Panc1 (cell line): ENCODE data around the gene UGT2A2. TPM values are rescaled to one million over a fixed set of nuclear protein-coding genes. Genes with fewer than 3 reads are reported as not detected.

Experiments used
- ATAC-seq: fragments of 200-7000 bp; cut with Tn5 transposase; 2 replicates; pipeline ENCODE4 v1.9.1; 2020; ENCODE audit warnings: mild to moderate bottlenecking, moderate library complexity
- BruUV-seq: library from RNA; stranded (reverse); fragments of 400-500 nt; replicated peaks from 2 replicates; lab custom pipeline; 2021; lab: Mats Ljungman, UMichigan
- CTCF ChIA-PET: fragments of 300-600 bp; sonication (Branson Sonifier 250); formaldehyde crosslinking; loops from one replicate; lab custom pipeline; 2022; ENCODE audit warnings: antibody characterized with exemption; lab: Charles Lee
- POLR2A ChIA-PET: fragments of 300-600 bp; sonication (Branson Sonifier 250); formaldehyde crosslinking; loops from one replicate; lab custom pipeline; 2022; ENCODE audit warnings: antibody characterized with exemption; lab: Charles Lee
- DNase-seq: peaks from one replicate; pipeline ENCODE4 v3.0.0-alpha.2; 2010; ENCODE audit warnings: low read depth, low spot score
- H3K27ac ChIP-seq: 2 replicates; pipeline ENCODE4 v1.5.1; 2011; ENCODE audit warnings: mild to moderate bottlenecking, low read length, inconsistent platforms
- H3K27me3 ChIP-seq: fragments of 200-500 bp; sonication (Bioruptor generic); 2 replicates; pipeline ENCODE4 v1.6.0; 2014; ENCODE audit warnings: low read length, inconsistent platforms; ENCODE audit not compliant: control insufficient read depth, insufficient read depth
- H3K36me3 ChIP-seq: fragments of 200-500 bp; sonication (Bioruptor generic); 2 replicates; pipeline ENCODE4 v1.5.1; 2014; ENCODE audit warnings: inconsistent platforms, mild to moderate bottlenecking, low read length, moderate library complexity; ENCODE audit not compliant: control insufficient read depth, insufficient read depth
- H3K4me1 ChIP-seq: 2 replicates; pipeline ENCODE4 v1.5.1; 2011; ENCODE audit warnings: inconsistent platforms, mild to moderate bottlenecking, low read length, moderate library complexity; ENCODE audit not compliant: control insufficient read depth, insufficient read depth
- H3K4me3 ChIP-seq, 2 experiments: 2 replicates each; pipeline ENCODE4 v1.5.1; 2011 to 2012; ENCODE audit warnings: low read depth in 2 of 2, low read length in 2 of 2, mild to moderate bottlenecking in 2 of 2, inconsistent platforms in 1 of 2, moderate library complexity in 1 of 2
- H3K9me3 ChIP-seq: fragments of 200-500 bp; sonication (Bioruptor generic); 2 replicates; pipeline ENCODE4 v1.5.1; 2014; ENCODE audit warnings: low read depth, mild to moderate bottlenecking, inconsistent platforms, low read length, moderate library complexity; ENCODE audit not compliant: control insufficient read depth, insufficient read depth
- POLR2AphosphoS5 ChIP-seq: IDR thresholded peaks from 2 replicates; pipeline ENCODE4 v1.6.1; 2012; ENCODE audit warnings: mild to moderate bottlenecking, low read depth, low read length, moderate library complexity
- SIN3A ChIP-seq: IDR thresholded peaks from 2 replicates; pipeline ENCODE4 v1.6.1; 2012; ENCODE audit warnings: low read depth, mild to moderate bottlenecking, low read length, moderate library complexity, borderline replicate concordance; ENCODE audit not compliant: insufficient read depth
- TCF7L2 ChIP-seq: IDR thresholded peaks from 2 replicates; pipeline ENCODE4 v1.6.1; 2011; ENCODE audit warnings: mild to moderate bottlenecking, low read depth, low read length, inconsistent platforms
- in situ Hi-C: cut with HindIII; loops from 2 replicates; pipeline ENCODE4 v1.10.0; 2016; ENCODE audit warnings: low sequenced_read_pairs, low pct_unique_long_range_greater_than_20kb
- intact Hi-C: fragments of 100-400 bp; cut with micrococcal nuclease; formaldehyde crosslinking; loops from one replicate; pipeline ENCODE4 v1.10.0; 2022; ENCODE audit not compliant: unreplicated experiment
- total RNA-seq: library from RNA; stranded (reverse); gene quantifications from one replicate; pipeline ENCODE4 v1.2.1, GENCODE V29; 2021; ENCODE audit not compliant: unreplicated experiment
- TF ChIP-seq, protein P1 (sequence below), 2 experiments: IDR thresholded peaks; 2 replicates each; pipeline ENCODE4 v1.6.1; 2011 to 2012; ENCODE audit warnings: low read depth in 2 of 2, control low read depth in 1 of 2, low read length in 1 of 2, mild to moderate bottlenecking in 1 of 2, moderate library complexity in 1 of 2; ENCODE audit not compliant: insufficient read depth in 1 of 2
- TF ChIP-seq, protein P2 (sequence below): fragments of 450-650 bp; IDR thresholded peaks from 2 replicates; pipeline ENCODE4 v1.5.1; 2017; ENCODE audit warnings: mild to moderate bottlenecking

Gene UGT2A2
- total RNA-seq, 1 experiment from 2014 or later, result not detected

DNA sequence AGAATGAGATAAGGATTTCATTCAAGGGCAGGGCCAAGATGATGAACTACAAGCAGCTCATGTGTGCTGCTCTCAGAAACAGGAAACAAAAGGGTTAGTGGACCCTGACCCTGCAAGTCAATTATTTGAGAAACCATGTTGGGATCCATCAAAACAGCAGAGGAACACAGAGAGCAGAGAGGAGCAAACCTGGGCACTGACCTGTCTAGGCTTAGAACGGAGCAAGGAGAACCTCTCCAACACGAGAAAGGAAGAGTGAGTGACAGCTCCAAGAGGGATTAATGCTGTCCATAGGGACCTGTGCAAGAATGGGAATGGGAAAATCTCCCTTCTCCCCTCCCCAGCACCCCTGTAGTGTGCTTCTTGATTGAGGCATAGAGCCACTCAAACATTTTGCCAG lies 89.8 kb downstream of the UGT2A2 start:
- no peaks in the 10 kb centered on the region for H3K9me3 ChIP-seq
- ChIA-PET POLR2A (no interaction called here), CTCF (no interaction called here)
- no peaks in the 10 kb centered on the region for H3K4me1 ChIP-seq
- DNase-seq (no peak), ATAC-seq (no peak)
- H3K27ac ChIP-seq, result no peak overlapping the region
- no peaks in the 10 kb centered on the region for H3K36me3 ChIP-seq
- BruUV-seq, result no TSS peak
- in situ Hi-C loops (no loop called here), intact Hi-C loops (no loop called here)
- TF ChIP-seq, protein P1, sequence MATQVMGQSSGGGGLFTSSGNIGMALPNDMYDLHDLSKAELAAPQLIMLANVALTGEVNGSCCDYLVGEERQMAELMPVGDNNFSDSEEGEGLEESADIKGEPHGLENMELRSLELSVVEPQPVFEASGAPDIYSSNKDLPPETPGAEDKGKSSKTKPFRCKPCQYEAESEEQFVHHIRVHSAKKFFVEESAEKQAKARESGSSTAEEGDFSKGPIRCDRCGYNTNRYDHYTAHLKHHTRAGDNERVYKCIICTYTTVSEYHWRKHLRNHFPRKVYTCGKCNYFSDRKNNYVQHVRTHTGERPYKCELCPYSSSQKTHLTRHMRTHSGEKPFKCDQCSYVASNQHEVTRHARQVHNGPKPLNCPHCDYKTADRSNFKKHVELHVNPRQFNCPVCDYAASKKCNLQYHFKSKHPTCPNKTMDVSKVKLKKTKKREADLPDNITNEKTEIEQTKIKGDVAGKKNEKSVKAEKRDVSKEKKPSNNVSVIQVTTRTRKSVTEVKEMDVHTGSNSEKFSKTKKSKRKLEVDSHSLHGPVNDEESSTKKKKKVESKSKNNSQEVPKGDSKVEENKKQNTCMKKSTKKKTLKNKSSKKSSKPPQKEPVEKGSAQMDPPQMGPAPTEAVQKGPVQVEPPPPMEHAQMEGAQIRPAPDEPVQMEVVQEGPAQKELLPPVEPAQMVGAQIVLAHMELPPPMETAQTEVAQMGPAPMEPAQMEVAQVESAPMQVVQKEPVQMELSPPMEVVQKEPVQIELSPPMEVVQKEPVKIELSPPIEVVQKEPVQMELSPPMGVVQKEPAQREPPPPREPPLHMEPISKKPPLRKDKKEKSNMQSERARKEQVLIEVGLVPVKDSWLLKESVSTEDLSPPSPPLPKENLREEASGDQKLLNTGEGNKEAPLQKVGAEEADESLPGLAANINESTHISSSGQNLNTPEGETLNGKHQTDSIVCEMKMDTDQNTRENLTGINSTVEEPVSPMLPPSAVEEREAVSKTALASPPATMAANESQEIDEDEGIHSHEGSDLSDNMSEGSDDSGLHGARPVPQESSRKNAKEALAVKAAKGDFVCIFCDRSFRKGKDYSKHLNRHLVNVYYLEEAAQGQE (IDR thresholded peaks at IDR 0.05; ENCODE audit: insufficient read depth in 1 of 2, low read depth in 2 of 2, low read length in 1 of 2), result no peak
- TF ChIP-seq, protein P2, sequence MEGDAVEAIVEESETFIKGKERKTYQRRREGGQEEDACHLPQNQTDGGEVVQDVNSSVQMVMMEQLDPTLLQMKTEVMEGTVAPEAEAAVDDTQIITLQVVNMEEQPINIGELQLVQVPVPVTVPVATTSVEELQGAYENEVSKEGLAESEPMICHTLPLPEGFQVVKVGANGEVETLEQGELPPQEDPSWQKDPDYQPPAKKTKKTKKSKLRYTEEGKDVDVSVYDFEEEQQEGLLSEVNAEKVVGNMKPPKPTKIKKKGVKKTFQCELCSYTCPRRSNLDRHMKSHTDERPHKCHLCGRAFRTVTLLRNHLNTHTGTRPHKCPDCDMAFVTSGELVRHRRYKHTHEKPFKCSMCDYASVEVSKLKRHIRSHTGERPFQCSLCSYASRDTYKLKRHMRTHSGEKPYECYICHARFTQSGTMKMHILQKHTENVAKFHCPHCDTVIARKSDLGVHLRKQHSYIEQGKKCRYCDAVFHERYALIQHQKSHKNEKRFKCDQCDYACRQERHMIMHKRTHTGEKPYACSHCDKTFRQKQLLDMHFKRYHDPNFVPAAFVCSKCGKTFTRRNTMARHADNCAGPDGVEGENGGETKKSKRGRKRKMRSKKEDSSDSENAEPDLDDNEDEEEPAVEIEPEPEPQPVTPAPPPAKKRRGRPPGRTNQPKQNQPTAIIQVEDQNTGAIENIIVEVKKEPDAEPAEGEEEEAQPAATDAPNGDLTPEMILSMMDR, result no peak
- TF ChIP-seq POLR2AphosphoS5 (no peak), SIN3A (no peak), TCF7L2 (no peak)
- no peaks in the 10 kb centered on the region for H3K27me3 ChIP-seq
- H3K4me3 ChIP-seq, result no peak overlapping the region

DNA sequence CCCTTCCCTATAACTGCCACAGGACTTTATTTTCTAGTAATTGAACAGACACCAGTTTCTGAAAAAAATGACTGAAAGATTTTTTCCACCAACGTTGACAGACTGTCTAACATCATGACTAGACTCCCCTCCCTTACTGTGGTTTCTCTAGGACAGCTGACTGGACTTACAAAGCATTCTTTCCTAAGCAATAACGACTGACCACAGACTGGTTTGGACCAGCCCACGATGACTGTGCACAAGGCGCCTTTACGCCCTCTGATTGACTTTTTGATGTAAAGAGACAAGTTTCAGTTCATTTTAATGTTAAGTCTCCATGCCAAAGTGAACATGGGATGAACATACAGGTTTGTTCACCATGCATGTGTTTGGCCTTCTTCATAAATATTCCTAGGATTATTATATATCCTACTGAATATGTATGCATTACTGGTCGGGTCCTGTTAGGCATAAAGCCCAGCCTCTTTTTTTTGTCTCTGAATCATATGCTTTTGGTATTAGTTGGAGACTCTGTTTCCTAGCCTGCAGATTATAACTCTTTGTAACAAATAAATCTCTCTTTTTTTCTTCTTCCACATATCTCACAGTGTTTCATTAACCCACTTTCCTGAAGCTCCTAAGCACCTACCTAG lies 93.2 kb downstream of the UGT2A2 start:
- intact Hi-C loops (no loop called here), in situ Hi-C loops (no loop called here)
- ChIA-PET POLR2A (no interaction called here), CTCF (no interaction called here)
- no TSS peak for BruUV-seq
- Histone ChIP-seq H3K9me3 (no peaks in the 10 kb centered on the region), H3K4me1 (no peaks in the 10 kb centered on the region), H3K27me3 (no peaks in the 10 kb centered on the region), H3K27ac (no peak overlapping the region), H3K4me3 (no peak overlapping the region), H3K36me3 (no peaks in the 10 kb centered on the region)
- ATAC-seq (no peak), DNase-seq (no peak)
- TF ChIP-seq, protein P2, result no peak

Other genes starting within 250 kb of the UGT2A2 start
- 0.13 TPM for gene UGT2B4, start 143.7 kb downstream of the UGT2A2 start, total RNA-seq
- not detected for gene UGT2A1, start 13.6 kb upstream of the UGT2A2 start, total RNA-seq
- gene SULT1B1, start 121.0 kb upstream of the UGT2A2 start, total RNA-seq, result 0.05 TPM
- not detected for gene SULT1E1, start 220.5 kb upstream of the UGT2A2 start, total RNA-seq